Measurements from ENCODE around the gene MAX. TPM values are rescaled to one million over a fixed set of nuclear protein-coding genes. Genes with fewer than 3 reads are reported as not detected.
"Not testable (repeated sequence)": the region's sequence is repeated elsewhere in the genome, so short reads cannot be mapped to it uniquely, and the experiment has no call there.

The MAX gene
- polyA plus RNA-seq, 1 experiment: 57.3 TPM

- ChIA-PET CTCF (no interaction called here), POLR2A (no interaction called here)
- Histone ChIP-seq H3K27me3 (ENCODE audit: control insufficient read depth, insufficient read depth, low read length) (no peaks in the 10 kb centered on the region), H3K4me3 (ENCODE audit: low read depth, low read length) (peak overlapping the region; percentile 99), H3K36me3 (ENCODE audit: control insufficient read depth, insufficient read depth, low read length) (no peaks in the 10 kb centered on the region; the same call in 1 of the 2 replicates)
- DNase-seq (ENCODE audit: low read depth): no peak
- TF ChIP-seq CTCF (IDR thresholded peaks at IDR 0.05; ENCODE audit: insufficient read depth, low read depth, low read length): no peak
These were observed 1.3 kb downstream of the MAX start for GRCh38 chr14:65100922-65101541.

- no peak for TF ChIP-seq CTCF (IDR thresholded peaks at IDR 0.05; ENCODE audit: insufficient read depth, low read depth, low read length)
- no peak for DNase-seq (ENCODE audit: low read depth)
- ChIA-PET POLR2A (interaction anchor here (0.6 to 0.7 kb wide), 2 partner anchors 37 to 65 kb away, joined by 3 to 4 read pairs; no protein-coding TSS in a partner anchor), CTCF (no interaction called here)
- Histone ChIP-seq H3K4me3 (ENCODE audit: low read depth, low read length) (no peak overlapping the region), H3K36me3 (ENCODE audit: control insufficient read depth, insufficient read depth, low read length) (peaks cover 2% of the 10 kb centered on the region), H3K27me3 (ENCODE audit: control insufficient read depth, insufficient read depth, low read length) (no peaks in the 10 kb centered on the region)
These were observed 3.7 kb downstream of the MAX start for GRCh38 chr14:65098586-65098985.

- no peak overlapping the region for H3K4me3 ChIP-seq (ENCODE audit: low read depth, low read length)
- no peak for DNase-seq (ENCODE audit: low read depth)
- TF ChIP-seq CTCF (IDR thresholded peaks at IDR 0.05; ENCODE audit: insufficient read depth, low read depth, low read length): no peak
- H3K27me3 ChIP-seq (ENCODE audit: control insufficient read depth, insufficient read depth, low read length): no peaks in the 10 kb centered on the region
- CTCF ChIA-PET: no interaction called here
- POLR2A ChIA-PET: no interaction called here
- H3K36me3 ChIP-seq (ENCODE audit: control insufficient read depth, insufficient read depth, low read length): peaks cover 7% of the 10 kb centered on the region
These were observed 5.8 kb downstream of the MAX start for GRCh38 chr14:65096323-65097089.

GRCh38 chr14:65095633-65096205 lies 6.6 kb downstream of the MAX start:
- POLR2A ChIA-PET: no interaction called here
- Histone ChIP-seq H3K4me3 (ENCODE audit: low read depth, low read length) (no peak overlapping the region), H3K36me3 (ENCODE audit: control insufficient read depth, insufficient read depth, low read length) (peaks cover 10% of the 10 kb centered on the region), H3K27me3 (ENCODE audit: control insufficient read depth, insufficient read depth, low read length) (no peaks in the 10 kb centered on the region)
- DNase-seq (ENCODE audit: low read depth): peak; percentile 29
- CTCF ChIA-PET: no interaction called here
- TF ChIP-seq CTCF (IDR thresholded peaks at IDR 0.05; ENCODE audit: insufficient read depth, low read depth, low read length): no peak

GRCh38 chr14:65092349-65092748 lies 10.0 kb downstream of the MAX start:
- Histone ChIP-seq H3K4me3 (ENCODE audit: low read depth, low read length) (no peak overlapping the region), H3K27me3 (ENCODE audit: control insufficient read depth, insufficient read depth, low read length) (no peaks in the 10 kb centered on the region), H3K36me3 (ENCODE audit: control insufficient read depth, insufficient read depth, low read length) (peaks cover 22% of the 10 kb centered on the region)
- no peak for DNase-seq (ENCODE audit: low read depth)
- ChIA-PET POLR2A (no interaction called here), CTCF (no interaction called here)
- TF ChIP-seq CTCF (IDR thresholded peaks at IDR 0.05; ENCODE audit: insufficient read depth, low read depth, low read length): no peak

- POLR2A ChIA-PET: not testable (repeated sequence)
- CTCF ChIA-PET: interaction anchor here (0.6 to 0.7 kb wide), 2 partner anchors 15 to 48 kb away, joined by 3 read pairs; no protein-coding TSS in a partner anchor
- H3K36me3 ChIP-seq (ENCODE audit: control insufficient read depth, insufficient read depth, low read length): peaks cover 24% of the 10 kb centered on the region
These were observed 14.5 kb downstream of the MAX start for GRCh38 chr14:65087835-65088234.

GRCh38 chr14:65086686-65087085 lies 15.6 kb downstream of the MAX start:
- H3K36me3 ChIP-seq (ENCODE audit: control insufficient read depth, insufficient read depth, low read length): peaks cover 20% of the 10 kb centered on the region
- CTCF ChIA-PET; POLR2A ChIA-PET; H3K27me3 ChIP-seq (ENCODE audit: control insufficient read depth, insufficient read depth, low read length); H3K4me3 ChIP-seq (ENCODE audit: low read depth, low read length); DNase-seq (ENCODE audit: low read depth): not testable (repeated sequence)

More at GRCh38 chr14:65087835-65088234, 14.5 kb downstream of the MAX start:
- H3K4me3 ChIP-seq (ENCODE audit: low read depth, low read length); H3K27me3 ChIP-seq (ENCODE audit: control insufficient read depth, insufficient read depth, low read length); DNase-seq (ENCODE audit: low read depth): not testable (repeated sequence)

Measured in BJ (cell line).